ENCODE results near the gene BLOC1S2. TPM values are rescaled to one million over a fixed set of nuclear protein-coding genes. Genes with fewer than 3 reads are reported as not detected.

The BLOC1S2 gene
- total and polyA plus RNA-seq, 2 donors, result 22.4 to 28.6 TPM

Small RNAs within 50 kb of the gene (small RNA-seq; reads per million reads assigned to genes)
- gene RNU6-422P, result not detected
- 31.8 reads per million, percentile 96 among the genes with 10 or more reads in this experiment for gene SNORA12

Other genes starting within 250 kb of the BLOC1S2 start
- 0.16 TPM for gene CPN1, start 204.8 kb downstream of the BLOC1S2 start, total RNA-seq
- 0.05 TPM for gene CPN1, start 204.8 kb downstream of the BLOC1S2 start, polyA plus RNA-seq
- 33.7 TPM for gene ERLIN1, start 100.7 kb downstream of the BLOC1S2 start, total RNA-seq
- 23.7 TPM for gene ERLIN1, start 100.7 kb downstream of the BLOC1S2 start, polyA plus RNA-seq
- 27.2 TPM for gene CHUK, start 57.1 kb downstream of the BLOC1S2 start, total RNA-seq
- gene CHUK, start 57.1 kb downstream of the BLOC1S2 start, polyA plus RNA-seq, result 13.4 TPM
- gene CWF19L1, start 19.0 kb downstream of the BLOC1S2 start, total RNA-seq, result 33.1 TPM
- 17.9 TPM for gene CWF19L1, start 19.0 kb downstream of the BLOC1S2 start, polyA plus RNA-seq
- gene PKD2L1, start 43.5 kb upstream of the BLOC1S2 start, total RNA-seq, result not detected
- not detected for gene PKD2L1, start 43.5 kb upstream of the BLOC1S2 start, polyA plus RNA-seq
- gene SCD, start 60.6 kb upstream of the BLOC1S2 start, total RNA-seq, result 35.2 TPM
- gene SCD, start 60.6 kb upstream of the BLOC1S2 start, polyA plus RNA-seq, result 66.4 TPM
- 0.11 TPM for gene WNT8B, start 176.3 kb upstream of the BLOC1S2 start, total RNA-seq
- 0.08 TPM for gene WNT8B, start 176.3 kb upstream of the BLOC1S2 start, polyA plus RNA-seq
- 7.0 TPM for gene SEC31B, start 233.2 kb upstream of the BLOC1S2 start, total RNA-seq
- gene SEC31B, start 233.2 kb upstream of the BLOC1S2 start, polyA plus RNA-seq, result 5.1 TPM
- gene NDUFB8, start 243.2 kb upstream of the BLOC1S2 start, total RNA-seq, result 106 TPM
- gene NDUFB8, start 243.2 kb upstream of the BLOC1S2 start, polyA plus RNA-seq, result 364 TPM
- gene HIF1AN, start 249.3 kb upstream of the BLOC1S2 start, total RNA-seq, result 14.4 TPM
- gene HIF1AN, start 249.3 kb upstream of the BLOC1S2 start, polyA plus RNA-seq, result 15.4 TPM

Measured in urinary bladder (tissue), 2 donors.